ENCODE results near the gene NCR3LG1. TPM values are rescaled to one million over a fixed set of nuclear protein-coding genes. Genes with fewer than 3 reads are reported as not detected.

The NCR3LG1 gene
- total RNA-seq, 1 donor from 2014 or later = 0.39 TPM

DNA sequence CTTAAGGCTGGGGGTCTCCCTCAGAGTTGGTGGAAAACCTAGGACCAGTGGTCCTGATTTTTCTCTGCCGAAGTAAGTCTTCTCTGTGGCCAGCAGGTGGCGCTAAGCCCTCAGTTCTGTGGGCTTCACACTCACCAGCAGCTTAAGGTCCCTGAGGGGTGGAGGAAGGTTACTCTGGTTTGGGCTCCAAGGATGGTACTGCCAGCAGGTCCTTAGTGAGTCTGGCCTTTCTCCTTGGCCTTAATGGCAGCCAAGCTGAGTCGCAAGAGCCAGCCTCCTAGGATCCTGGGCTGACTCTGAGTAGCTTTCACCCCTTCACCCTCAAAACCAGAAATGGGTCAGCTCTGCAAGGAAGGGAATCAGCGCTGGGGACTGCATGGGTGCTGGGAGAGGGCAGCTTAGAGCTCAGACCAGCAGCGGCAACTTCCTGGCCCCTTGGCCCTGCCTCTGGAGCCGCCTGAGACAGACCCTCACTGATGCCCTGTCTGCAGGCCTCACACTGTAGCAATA lies 32.5 kb downstream of the NCR3LG1 start:
- Mint-ChIP-seq H3K36me3 (peaks cover 6% of the 10 kb centered on the region), H3K9me3 (no peaks in the 10 kb centered on the region), H3K27me3 (ENCODE audit: insufficient read depth, low read depth) (peaks cover 6% of the 10 kb centered on the region), H3K27ac (no peak overlapping the region), H3K4me3 (no peak overlapping the region), H3K4me1 (no peaks in the 10 kb centered on the region)
- no peaks in the 10 kb centered on the region for H3F3A ChIP-seq (ENCODE audit: low read depth)
- H3K9ac ChIP-seq = no peak overlapping the region
- no peaks in the 10 kb centered on the region for H3K79me2 ChIP-seq (ENCODE audit: low read depth)
- H3K27me3 ChIP-seq = peaks cover 13% of the 10 kb centered on the region
- H3K4me2 ChIP-seq = no peak overlapping the region
- no peaks in the 10 kb centered on the region for H4K20me1 ChIP-seq (ENCODE audit: low read depth)
- TF ChIP-seq, protein P1, sequence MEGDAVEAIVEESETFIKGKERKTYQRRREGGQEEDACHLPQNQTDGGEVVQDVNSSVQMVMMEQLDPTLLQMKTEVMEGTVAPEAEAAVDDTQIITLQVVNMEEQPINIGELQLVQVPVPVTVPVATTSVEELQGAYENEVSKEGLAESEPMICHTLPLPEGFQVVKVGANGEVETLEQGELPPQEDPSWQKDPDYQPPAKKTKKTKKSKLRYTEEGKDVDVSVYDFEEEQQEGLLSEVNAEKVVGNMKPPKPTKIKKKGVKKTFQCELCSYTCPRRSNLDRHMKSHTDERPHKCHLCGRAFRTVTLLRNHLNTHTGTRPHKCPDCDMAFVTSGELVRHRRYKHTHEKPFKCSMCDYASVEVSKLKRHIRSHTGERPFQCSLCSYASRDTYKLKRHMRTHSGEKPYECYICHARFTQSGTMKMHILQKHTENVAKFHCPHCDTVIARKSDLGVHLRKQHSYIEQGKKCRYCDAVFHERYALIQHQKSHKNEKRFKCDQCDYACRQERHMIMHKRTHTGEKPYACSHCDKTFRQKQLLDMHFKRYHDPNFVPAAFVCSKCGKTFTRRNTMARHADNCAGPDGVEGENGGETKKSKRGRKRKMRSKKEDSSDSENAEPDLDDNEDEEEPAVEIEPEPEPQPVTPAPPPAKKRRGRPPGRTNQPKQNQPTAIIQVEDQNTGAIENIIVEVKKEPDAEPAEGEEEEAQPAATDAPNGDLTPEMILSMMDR (IDR thresholded peaks at IDR 0.05) = peak; percentile 92
- no peak for TF ChIP-seq EZH2phosphoT487 (IDR thresholded peaks at IDR 0.05)
- no peak overlapping the region for H3K27ac ChIP-seq
- H3K36me3 ChIP-seq = no peaks in the 10 kb centered on the region
- no peaks in the 10 kb centered on the region for H3K9me3 ChIP-seq (ENCODE audit: low read depth)
- H3K4me3 ChIP-seq = no peak overlapping the region
- peaks cover 6% of the 10 kb centered on the region for H3K4me1 ChIP-seq
- H2AFZ ChIP-seq (replicated peaks) = no peak overlapping the region
- DNase-seq (ENCODE audit: low spot score) = peak; percentile 94

DNA sequence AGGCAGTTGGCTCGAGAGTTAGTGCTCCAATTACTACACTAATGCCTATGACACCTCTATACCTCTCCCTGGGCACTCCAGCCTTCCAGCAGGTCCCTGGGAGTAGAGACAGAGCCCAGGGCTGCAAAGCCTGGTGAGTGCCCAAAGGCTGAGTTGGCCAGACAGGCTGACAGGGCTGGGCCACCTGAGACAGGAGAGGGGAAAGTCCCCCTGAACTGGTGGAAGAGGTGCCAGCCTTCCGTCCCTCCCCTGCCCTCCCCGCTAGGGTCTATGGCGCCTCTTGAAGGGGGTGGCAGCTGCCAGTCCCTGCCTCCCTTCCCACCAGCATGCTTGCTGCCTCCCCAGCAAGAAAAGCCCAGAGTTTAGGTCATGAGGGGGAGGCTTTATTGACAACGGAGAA lies 33.9 kb downstream of the NCR3LG1 start:
- no peak overlapping the region for H3K27ac Mint-ChIP-seq
- H3K4me1 ChIP-seq = peaks cover 10% of the 10 kb centered on the region
- no peak overlapping the region for H3K4me3 ChIP-seq
- peaks cover 6% of the 10 kb centered on the region for H3F3A ChIP-seq (ENCODE audit: low read depth)
- no peaks in the 10 kb centered on the region for H3K9me3 ChIP-seq (ENCODE audit: low read depth)
- H3K27me3 ChIP-seq = peaks cover 13% of the 10 kb centered on the region
- peaks cover 6% of the 10 kb centered on the region for H3K4me1 Mint-ChIP-seq
- no peak for DNase-seq (ENCODE audit: low spot score)
- peaks cover 11% of the 10 kb centered on the region for H3K27me3 Mint-ChIP-seq (ENCODE audit: insufficient read depth, low read depth)
- no peaks in the 10 kb centered on the region for H3K36me3 ChIP-seq
- no peak for TF ChIP-seq EZH2phosphoT487 (IDR thresholded peaks at IDR 0.05)
- TF ChIP-seq, protein P1 (IDR thresholded peaks at IDR 0.05) = no peak
- no peak for TF ChIP-seq EZH2 (IDR thresholded peaks at IDR 0.05)
- H4K20me1 ChIP-seq (ENCODE audit: low read depth) = no peaks in the 10 kb centered on the region
- no peak overlapping the region for H3K9ac ChIP-seq
- H3K9me3 Mint-ChIP-seq = no peaks in the 10 kb centered on the region
- H3K36me3 Mint-ChIP-seq = peaks cover 3% of the 10 kb centered on the region
- no peak overlapping the region for H3K4me2 ChIP-seq
- H3K4me3 Mint-ChIP-seq = no peak overlapping the region
- no peak overlapping the region for H3K27ac ChIP-seq
- no peaks in the 10 kb centered on the region for H3K79me2 ChIP-seq (ENCODE audit: low read depth)
- H2AFZ ChIP-seq (replicated peaks) = no peak overlapping the region

DNA sequence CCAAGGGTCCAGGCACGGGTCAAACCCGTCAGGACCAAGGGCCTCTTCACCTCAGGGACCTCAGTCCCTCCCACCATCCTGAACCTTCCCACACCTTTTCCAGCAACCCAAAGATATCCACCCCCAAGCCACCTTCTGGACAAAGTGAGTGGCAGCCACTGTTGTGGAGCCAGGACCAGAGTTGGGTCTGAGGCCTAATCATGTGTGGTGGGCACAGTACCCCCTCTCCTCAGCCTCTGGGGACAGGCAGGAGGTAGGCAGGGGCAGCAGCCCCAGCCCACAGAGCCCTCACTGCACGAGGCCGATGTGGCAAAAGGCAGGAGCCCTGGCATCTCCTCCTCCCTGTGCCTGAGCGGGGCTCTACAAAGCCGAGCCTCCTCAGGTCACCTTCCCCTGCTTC lies 34.3 kb downstream of the NCR3LG1 start:
- no peaks in the 10 kb centered on the region for H3K9me3 Mint-ChIP-seq
- Histone ChIP-seq H3K9ac (no peak overlapping the region), H3K27ac (no peak overlapping the region), H3K4me2 (no peak overlapping the region), H3K79me2 (ENCODE audit: low read depth) (no peaks in the 10 kb centered on the region), H3K4me1 (peaks cover 10% of the 10 kb centered on the region), H3K9me3 (ENCODE audit: low read depth) (no peaks in the 10 kb centered on the region), H2AFZ (replicated peaks) (no peak overlapping the region), H3K27me3 (peaks cover 13% of the 10 kb centered on the region), H3K4me3 (no peak overlapping the region), H3F3A (ENCODE audit: low read depth) (peaks cover 6% of the 10 kb centered on the region), H4K20me1 (ENCODE audit: low read depth) (no peaks in the 10 kb centered on the region), H3K36me3 (no peaks in the 10 kb centered on the region)
- TF ChIP-seq EZH2phosphoT487 (IDR thresholded peaks at IDR 0.05) = no peak
- TF ChIP-seq EZH2 (IDR thresholded peaks at IDR 0.05) = no peak
- TF ChIP-seq, protein P1 (IDR thresholded peaks at IDR 0.05) = no peak
- no peak overlapping the region for H3K4me3 Mint-ChIP-seq
- H3K27me3 Mint-ChIP-seq (ENCODE audit: insufficient read depth, low read depth) = peaks cover 12% of the 10 kb centered on the region
- peaks cover 6% of the 10 kb centered on the region for H3K4me1 Mint-ChIP-seq
- H3K27ac Mint-ChIP-seq = no peak overlapping the region
- no peak for DNase-seq (ENCODE audit: low spot score)
- H3K36me3 Mint-ChIP-seq = peaks cover 3% of the 10 kb centered on the region

Data from neural progenitor cell (in vitro differentiated cells).